Measurements from ENCODE around the gene LMX1B. TPM values are rescaled to one million over a fixed set of nuclear protein-coding genes. Genes with fewer than 3 reads are reported as not detected.

LMX1B gene
- total RNA-seq, 1 donor from 2014 or later, result 0.14 TPM

DNA sequence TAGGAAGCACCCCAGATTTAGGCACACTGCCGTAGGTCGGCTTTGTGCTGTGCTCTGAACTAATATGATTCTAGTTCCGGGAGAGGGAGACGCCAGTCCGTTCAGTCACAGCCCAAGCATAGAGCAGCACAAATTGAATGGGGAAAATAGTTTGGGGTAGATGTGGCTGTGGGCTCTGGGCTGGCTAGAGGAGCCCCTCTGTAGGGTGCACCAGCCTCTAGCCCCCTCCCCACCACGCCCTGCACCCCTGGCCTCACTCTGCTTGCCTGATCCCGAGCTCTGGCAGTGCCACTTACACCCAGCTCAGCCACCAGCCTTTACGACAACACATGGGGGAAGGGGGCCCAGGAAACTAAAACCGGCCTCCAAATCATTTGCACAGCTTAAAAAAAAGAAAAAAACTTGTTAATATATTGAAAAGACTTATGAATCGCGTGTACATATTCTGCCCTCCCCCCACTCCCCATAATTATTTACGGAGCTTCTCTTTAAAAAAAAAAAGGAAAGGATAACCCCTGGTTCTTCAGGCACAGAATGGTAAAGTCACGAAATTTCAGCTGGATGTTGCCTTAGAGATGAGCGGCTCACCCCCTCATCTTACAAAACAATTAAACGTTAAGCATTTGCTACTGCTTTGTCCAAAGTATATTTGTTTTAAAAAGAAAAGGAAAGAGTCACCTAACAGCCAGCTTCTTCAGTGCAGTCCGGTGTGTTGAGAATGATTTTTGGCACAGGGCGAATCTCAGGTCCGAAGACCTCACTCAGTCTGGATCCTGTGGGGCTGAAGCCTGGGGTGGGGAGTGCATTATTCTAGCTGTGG is 3.5 kb downstream of the LMX1B start:
- DNase-seq, result no peak
- ATAC-seq, result no peak
- no peak overlapping the region for H3K4me3 ChIP-seq
- H3K4me1 ChIP-seq, result peaks cover 19% of the 10 kb centered on the region
- no peak overlapping the region for H3K27ac ChIP-seq
- TF ChIP-seq, protein P1, sequence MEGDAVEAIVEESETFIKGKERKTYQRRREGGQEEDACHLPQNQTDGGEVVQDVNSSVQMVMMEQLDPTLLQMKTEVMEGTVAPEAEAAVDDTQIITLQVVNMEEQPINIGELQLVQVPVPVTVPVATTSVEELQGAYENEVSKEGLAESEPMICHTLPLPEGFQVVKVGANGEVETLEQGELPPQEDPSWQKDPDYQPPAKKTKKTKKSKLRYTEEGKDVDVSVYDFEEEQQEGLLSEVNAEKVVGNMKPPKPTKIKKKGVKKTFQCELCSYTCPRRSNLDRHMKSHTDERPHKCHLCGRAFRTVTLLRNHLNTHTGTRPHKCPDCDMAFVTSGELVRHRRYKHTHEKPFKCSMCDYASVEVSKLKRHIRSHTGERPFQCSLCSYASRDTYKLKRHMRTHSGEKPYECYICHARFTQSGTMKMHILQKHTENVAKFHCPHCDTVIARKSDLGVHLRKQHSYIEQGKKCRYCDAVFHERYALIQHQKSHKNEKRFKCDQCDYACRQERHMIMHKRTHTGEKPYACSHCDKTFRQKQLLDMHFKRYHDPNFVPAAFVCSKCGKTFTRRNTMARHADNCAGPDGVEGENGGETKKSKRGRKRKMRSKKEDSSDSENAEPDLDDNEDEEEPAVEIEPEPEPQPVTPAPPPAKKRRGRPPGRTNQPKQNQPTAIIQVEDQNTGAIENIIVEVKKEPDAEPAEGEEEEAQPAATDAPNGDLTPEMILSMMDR (IDR thresholded peaks at IDR 0.05), result no peak
- no peaks in the 10 kb centered on the region for H3K36me3 ChIP-seq
- intact Hi-C loops (cut with DNase I), result no loop called here
- no peaks in the 10 kb centered on the region for H3K9me3 ChIP-seq
- peaks cover 93% of the 10 kb centered on the region for H3K27me3 ChIP-seq

DNA sequence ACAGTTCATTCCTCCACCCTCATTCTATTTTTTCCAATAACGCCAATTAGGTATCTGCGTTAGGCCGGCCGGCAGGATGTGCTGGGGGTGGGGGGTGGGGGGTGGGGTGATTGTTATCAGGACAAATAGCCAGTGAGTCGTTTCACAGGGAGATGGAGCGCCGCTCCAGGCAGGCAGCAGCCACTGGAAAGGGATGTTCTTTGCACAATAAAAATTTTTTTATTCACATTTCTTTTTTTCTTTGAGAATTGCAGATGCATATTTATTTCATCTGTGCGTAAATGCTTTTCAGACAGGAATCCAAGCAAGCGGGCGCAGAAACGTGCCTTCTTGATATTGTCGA is 4.1 kb downstream of the LMX1B start:
- DNase-seq (no peak), ATAC-seq (no peak)
- H3K4me1 ChIP-seq, result peaks cover 14% of the 10 kb centered on the region
- TF ChIP-seq, protein P1 (IDR thresholded peaks at IDR 0.05), result no peak
- no peaks in the 10 kb centered on the region for H3K36me3 ChIP-seq
- intact Hi-C loops (cut with DNase I), result no loop called here
- peaks cover 93% of the 10 kb centered on the region for H3K27me3 ChIP-seq
- no peaks in the 10 kb centered on the region for H3K9me3 ChIP-seq
- H3K4me3 ChIP-seq, result no peak overlapping the region
- no peak overlapping the region for H3K27ac ChIP-seq

DNA sequence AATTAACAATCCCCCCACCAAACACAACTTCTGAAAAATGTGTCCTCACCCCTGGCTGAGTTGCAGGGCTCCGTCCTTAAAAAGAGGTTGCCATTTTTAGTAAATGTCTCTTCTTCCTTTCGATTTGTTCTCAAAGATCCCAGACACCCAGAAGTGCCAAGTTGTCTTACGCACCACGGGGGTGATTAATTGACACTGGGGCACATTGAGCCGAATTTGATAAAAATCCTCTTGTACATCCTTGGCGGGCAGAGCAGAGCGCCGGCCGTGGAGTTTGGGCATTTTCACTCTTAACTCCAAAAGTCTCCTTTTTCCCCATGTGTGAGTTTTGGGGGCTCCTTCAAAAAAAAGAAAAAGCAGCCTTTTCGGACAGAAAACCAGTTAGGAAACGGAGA is 4.5 kb downstream of the LMX1B start:
- TF ChIP-seq, protein P1 (IDR thresholded peaks at IDR 0.05), result no peak
- Histone ChIP-seq H3K4me1 (peaks cover 10% of the 10 kb centered on the region), H3K27me3 (peaks cover 93% of the 10 kb centered on the region), H3K9me3 (no peaks in the 10 kb centered on the region), H3K36me3 (no peaks in the 10 kb centered on the region), H3K27ac (no peak overlapping the region), H3K4me3 (no peak overlapping the region)
- intact Hi-C loops (cut with DNase I), result no loop called here
- DNase-seq (no peak), ATAC-seq (no peak)

DNA sequence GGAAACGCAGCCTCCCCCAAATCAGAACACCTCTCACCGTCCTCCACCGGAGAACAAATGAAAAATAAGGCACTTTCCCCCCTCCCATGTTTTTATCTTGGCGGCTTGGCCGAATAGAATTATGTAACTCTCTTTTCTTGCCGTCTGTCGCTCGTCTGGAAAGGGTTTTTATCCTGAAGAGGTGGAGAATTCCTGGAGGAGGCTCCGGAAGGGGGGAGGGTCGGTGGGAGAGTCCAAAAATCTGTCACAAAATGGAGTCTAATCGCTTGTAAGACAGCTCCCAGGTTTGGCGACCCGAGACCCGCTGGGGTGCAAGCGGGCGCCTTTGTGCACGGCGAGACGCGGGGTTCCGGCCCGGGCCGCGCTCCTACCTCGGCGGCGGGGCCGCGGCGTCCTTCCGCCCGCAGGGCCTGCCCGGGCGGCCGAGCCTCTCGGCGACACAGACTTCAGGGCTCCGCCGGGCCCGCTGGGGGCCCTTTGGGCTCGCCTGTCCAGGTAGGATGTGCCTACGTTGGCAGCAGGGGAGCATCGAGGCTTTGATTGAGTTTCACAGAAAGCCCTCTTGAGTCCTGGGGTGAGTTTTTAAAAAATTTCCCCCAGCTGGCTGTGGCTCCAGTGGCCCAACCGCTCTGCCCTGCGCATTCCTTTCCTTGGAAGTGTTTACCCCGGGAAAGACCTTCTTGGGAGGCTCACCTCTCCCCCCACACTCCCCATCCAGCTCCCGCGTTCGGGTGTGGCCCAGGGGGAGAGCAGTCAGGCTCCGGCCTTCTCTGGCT is 5.0 kb downstream of the LMX1B start:
- intact Hi-C loops (cut with DNase I), result no loop called here
- no peak for ATAC-seq
- no peak overlapping the region for H3K4me3 ChIP-seq

DNA sequence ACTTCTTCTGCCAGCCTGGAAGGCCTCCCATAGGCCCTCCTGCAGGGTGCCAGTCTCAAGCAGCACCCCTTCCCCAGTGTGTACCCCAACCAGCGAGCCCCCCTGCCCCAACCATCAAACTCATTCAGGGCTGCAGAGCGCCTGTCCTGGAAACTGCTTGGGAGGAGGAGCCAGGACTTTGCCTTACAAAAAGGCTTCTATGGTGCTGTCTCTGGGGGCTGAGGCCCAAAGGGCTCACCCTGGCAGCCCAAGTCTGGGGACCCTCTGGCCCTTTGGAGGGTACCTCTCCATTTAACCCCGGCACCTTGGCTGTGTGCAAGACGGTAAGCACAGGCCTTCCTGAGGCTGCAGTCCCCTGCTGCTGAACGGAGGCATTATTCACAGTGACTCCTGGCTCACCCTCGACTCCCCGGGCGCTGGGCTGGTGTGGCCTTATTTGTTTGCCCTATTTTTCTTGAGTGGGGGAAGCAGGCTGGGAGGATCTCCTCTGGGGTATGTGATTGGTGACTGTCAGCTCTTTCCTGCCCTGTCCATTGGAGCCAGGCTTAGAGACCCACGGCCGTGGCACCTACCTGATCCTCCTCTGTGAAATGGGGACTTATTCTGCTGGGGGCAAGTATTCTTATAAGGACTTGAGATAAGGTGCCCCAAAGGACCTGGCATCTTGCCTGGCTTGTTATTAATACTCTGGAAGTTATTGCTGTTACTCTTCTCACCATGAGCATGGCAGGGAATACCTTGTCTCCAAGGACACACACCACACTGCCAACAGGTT is 5.8 kb downstream of the LMX1B start:
- TF ChIP-seq, protein P1 (IDR thresholded peaks at IDR 0.05), result no peak
- Histone ChIP-seq H3K4me1 (peaks cover 8% of the 10 kb centered on the region), H3K27me3 (peaks cover 100% of the 10 kb centered on the region), H3K9me3 (no peaks in the 10 kb centered on the region), H3K4me3 (no peak overlapping the region), H3K27ac (no peak overlapping the region), H3K36me3 (no peaks in the 10 kb centered on the region)
- ATAC-seq (no peak), DNase-seq (no peak)
- intact Hi-C loops (cut with DNase I), result no loop called here

More for the DNA sequence above, 5.0 kb downstream of the LMX1B start:
- DNase-seq, result no peak
- Histone ChIP-seq H3K36me3 (no peaks in the 10 kb centered on the region), H3K9me3 (no peaks in the 10 kb centered on the region), H3K4me1 (peaks cover 8% of the 10 kb centered on the region), H3K27ac (no peak overlapping the region), H3K27me3 (peaks cover 96% of the 10 kb centered on the region)
- TF ChIP-seq, protein P1 (IDR thresholded peaks at IDR 0.05), result no peak

Data from upper lobe of right lung (tissue), 1 donor.